ENCODE data around the gene GJA4. TPM values are rescaled to one million over a fixed set of nuclear protein-coding genes. Genes with fewer than 3 reads are reported as not detected.
A peak's percentile ranks its signal among the peaks of the same experiment; 100 is the strongest.

Gene GJA4
- total and polyA plus RNA-seq, 4 donors: 6.1 to 10.6 (median 9.1) TPM

GRCh38 chr1:34792424-34792823 is 375 bp upstream of the GJA4 start (continued):
- TF ChIP-seq FOXA1 (IDR thresholded peaks at IDR 0.05) (no peak), HNF4A (conservative IDR thresholded peaks at IDR 0.05) (no peak), CTCF (IDR thresholded peaks at IDR 0.05; ENCODE audit: low read depth, low read length, missing input control) (no peak)

- Histone ChIP-seq H3K9ac (ENCODE audit: low read depth in 1 of 2, low read length in 2 of 2) (no peak overlapping the region), H3K27me3 (ENCODE audit: control insufficient read depth in 4 of 4, insufficient read depth in 4 of 4, low read length in 3 of 4) (no peaks in the 10 kb centered on the region), H3K4me3 (ENCODE audit: low read depth in 1 of 3, low read length in 3 of 3) (peak overlapping the region in 1 of 3 donors; percentile 43), H3K9me3 (ENCODE audit: control insufficient read depth in 4 of 4, low read length in 3 of 4) (no peaks in the 10 kb centered on the region), H3K4me1 (ENCODE audit: control insufficient read depth in 4 of 4, insufficient read depth in 4 of 4, low read length in 3 of 4) (peaks cover 0 to 5% (median 2%) of the 10 kb centered on the region in 4 donors), H3K36me3 (ENCODE audit: control insufficient read depth in 4 of 4, insufficient read depth in 3 of 4, low read depth in 1 of 4, low read length in 3 of 4) (peaks cover 0 to 3% (median 0%) of the 10 kb centered on the region in 4 donors), H3K27ac (ENCODE audit: low read depth in 1 of 2, low read length in 2 of 2) (peak overlapping the region in 1 of 2 donors; percentile 60)
- WGBS: 87% methylated on average over 40 of the region's 40 CpGs
- DNase-seq (ENCODE audit: low spot score): no peak
- no peak for TF ChIP-seq EGR1 (IDR thresholded peaks at IDR 0.05; ENCODE audit: low read depth in 2 of 2)
- TF ChIP-seq FOXA1 (IDR thresholded peaks at IDR 0.05): no peak
- no peak for TF ChIP-seq TAF1 (conservative IDR thresholded peaks at IDR 0.05)
- TF ChIP-seq HNF4G (IDR thresholded peaks at IDR 0.05): no peak
- TF ChIP-seq ZBTB33 (IDR thresholded peaks at IDR 0.05): no peak
- TF ChIP-seq NR2F2 (IDR thresholded peaks at IDR 0.05): no peak
- no peak for TF ChIP-seq RXRA (IDR thresholded peaks at IDR 0.05)
- no peak for TF ChIP-seq HNF4A (conservative IDR thresholded peaks at IDR 0.05)
- TF ChIP-seq ATF3 (IDR thresholded peaks at IDR 0.05): no peak
- TF ChIP-seq GABPA (IDR thresholded peaks at IDR 0.05 in 1 of 2, conservative IDR thresholded peaks at IDR 0.05 in 1 of 2): no peak
Measured at GRCh38 chr1:34794001-34794789, 1.4 kb downstream of the GJA4 start.

- no peak overlapping the region for H3K4me3 ChIP-seq (ENCODE audit: low read depth in 1 of 3, low read length in 3 of 3)
- 91% methylated on average over 12 of the region's 12 CpGs for WGBS
- H3K4me1 ChIP-seq (ENCODE audit: control insufficient read depth in 4 of 4, insufficient read depth in 4 of 4, low read length in 3 of 4): peaks cover 0 to 5% (median 2%) of the 10 kb centered on the region in 4 donors
- H3K9me3 ChIP-seq (ENCODE audit: control insufficient read depth in 4 of 4, low read length in 3 of 4): no peaks in the 10 kb centered on the region
- TF ChIP-seq RXRA (IDR thresholded peaks at IDR 0.05) (no peak), TAF1 (conservative IDR thresholded peaks at IDR 0.05) (no peak), SP1 (IDR thresholded peaks at IDR 0.05) (no peak), ATF3 (IDR thresholded peaks at IDR 0.05) (no peak), REST (IDR thresholded peaks at IDR 0.05) (no peak), ZBTB33 (IDR thresholded peaks at IDR 0.05) (no peak), HNF4A (conservative IDR thresholded peaks at IDR 0.05) (no peak), YY1 (IDR thresholded peaks at IDR 0.05) (no peak), NR2F2 (IDR thresholded peaks at IDR 0.05) (no peak), FOXA2 (IDR thresholded peaks at IDR 0.05) (no peak), MAX (IDR thresholded peaks at IDR 0.05) (no peak), FOXA1 (IDR thresholded peaks at IDR 0.05) (no peak), GABPA (IDR thresholded peaks at IDR 0.05 in 1 of 2, conservative IDR thresholded peaks at IDR 0.05 in 1 of 2) (no peak)
- H3K36me3 ChIP-seq (ENCODE audit: control insufficient read depth in 4 of 4, insufficient read depth in 3 of 4, low read depth in 1 of 4, low read length in 3 of 4): peaks cover 0 to 3% (median 0%) of the 10 kb centered on the region in 4 donors
- no peaks in the 10 kb centered on the region for H3K27me3 ChIP-seq (ENCODE audit: control insufficient read depth in 4 of 4, insufficient read depth in 4 of 4, low read length in 3 of 4)
- no peak overlapping the region for H3K9ac ChIP-seq (ENCODE audit: low read depth in 1 of 2, low read length in 2 of 2)
- H3K27ac ChIP-seq (ENCODE audit: low read depth in 1 of 2, low read length in 2 of 2): no peak overlapping the region
- no peak for DNase-seq (ENCODE audit: low spot score)
Measured at GRCh38 chr1:34794790-34795180, 2.0 kb downstream of the GJA4 start.

All from liver (tissue), 9 donors.